Upper lobe of left lung (tissue), 4 donors: Measurements from ENCODE around the gene LRRK1.
A peak's percentile ranks its signal among the peaks of the same experiment; 100 is the strongest.

ENCODE experiments used
- EP300 ChIP-seq, 4 donors: sonication (generic); formaldehyde crosslinking; IDR thresholded peaks; one replicate each; pipeline ENCODE4 v1.5.1; 2017; ENCODE audit warnings: antibody characterized with exemption in 4 of 4, control low read depth in 2 of 4
- POLR2A ChIP-seq, 4 donors: fragments of 450-650 bp; IDR thresholded peaks; one replicate each; pipeline ENCODE4 v1.5.1; 2016 to 2017; ENCODE audit warnings: antibody characterized with exemption in 4 of 4, mild to moderate bottlenecking in 2 of 4
- POLR2AphosphoS5 ChIP-seq, 2 donors: sonication (generic); formaldehyde crosslinking; IDR thresholded peaks; one replicate each; pipeline ENCODE4 v1.5.1; 2017; ENCODE audit warnings: antibody characterized with exemption in 2 of 2
- TF ChIP-seq, protein P1 (sequence below), 6 experiments: fragments of 450-650 bp in 4 of 6; fragments of 200-600 bp in 2 of 6; sonication (generic) in 2 of 6; IDR thresholded peaks; one replicate each; pipeline ENCODE4 v1.5.1; 2016 to 2019; ENCODE audit warnings: antibody characterized with exemption in 6 of 6

DNA sequence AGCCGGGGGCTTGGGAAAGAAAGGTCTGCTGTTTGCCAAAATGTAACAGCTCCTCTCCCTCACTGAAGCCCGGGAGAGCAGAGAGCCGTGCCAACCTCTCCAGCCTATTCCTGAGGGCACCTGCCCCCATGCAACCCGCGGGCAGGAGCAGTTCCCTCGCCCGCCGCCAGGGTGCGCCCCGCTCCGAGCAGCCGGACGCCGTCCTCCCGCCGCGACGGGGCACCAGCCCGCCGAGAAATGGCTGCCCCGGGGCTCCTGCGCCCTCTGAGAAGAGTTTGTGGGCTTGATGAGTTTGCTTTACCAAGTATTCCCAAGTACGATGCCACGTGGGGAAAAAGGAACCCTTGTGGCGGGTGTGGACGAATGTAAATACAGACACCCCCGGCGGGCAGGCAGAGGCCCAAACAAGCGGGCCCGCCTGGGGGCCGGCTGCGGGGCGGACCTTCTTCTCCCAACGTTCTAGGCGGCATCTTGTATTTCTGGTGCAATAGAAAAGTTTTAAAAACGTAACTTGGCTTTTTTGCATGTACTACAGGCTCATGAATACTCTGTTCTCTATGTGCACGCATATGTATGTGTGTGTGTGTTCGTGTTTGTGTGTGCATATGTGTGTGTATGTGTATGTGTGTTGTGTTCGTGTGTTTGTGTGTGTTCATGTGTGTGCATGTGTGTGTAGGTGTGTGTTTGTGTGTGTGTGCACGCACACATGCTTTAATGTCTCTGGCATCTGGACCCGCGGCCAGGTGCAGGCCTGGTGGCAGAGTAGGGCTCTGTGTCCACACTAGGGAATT lies 169.8 kb downstream of the LRRK1 start:
- TF ChIP-seq, protein P1, sequence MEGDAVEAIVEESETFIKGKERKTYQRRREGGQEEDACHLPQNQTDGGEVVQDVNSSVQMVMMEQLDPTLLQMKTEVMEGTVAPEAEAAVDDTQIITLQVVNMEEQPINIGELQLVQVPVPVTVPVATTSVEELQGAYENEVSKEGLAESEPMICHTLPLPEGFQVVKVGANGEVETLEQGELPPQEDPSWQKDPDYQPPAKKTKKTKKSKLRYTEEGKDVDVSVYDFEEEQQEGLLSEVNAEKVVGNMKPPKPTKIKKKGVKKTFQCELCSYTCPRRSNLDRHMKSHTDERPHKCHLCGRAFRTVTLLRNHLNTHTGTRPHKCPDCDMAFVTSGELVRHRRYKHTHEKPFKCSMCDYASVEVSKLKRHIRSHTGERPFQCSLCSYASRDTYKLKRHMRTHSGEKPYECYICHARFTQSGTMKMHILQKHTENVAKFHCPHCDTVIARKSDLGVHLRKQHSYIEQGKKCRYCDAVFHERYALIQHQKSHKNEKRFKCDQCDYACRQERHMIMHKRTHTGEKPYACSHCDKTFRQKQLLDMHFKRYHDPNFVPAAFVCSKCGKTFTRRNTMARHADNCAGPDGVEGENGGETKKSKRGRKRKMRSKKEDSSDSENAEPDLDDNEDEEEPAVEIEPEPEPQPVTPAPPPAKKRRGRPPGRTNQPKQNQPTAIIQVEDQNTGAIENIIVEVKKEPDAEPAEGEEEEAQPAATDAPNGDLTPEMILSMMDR (IDR thresholded peaks at IDR 0.05), result peak; percentile 99 to 100 (median 99)
- TF ChIP-seq POLR2A (IDR thresholded peaks at IDR 0.05) (no peak), EP300 (IDR thresholded peaks at IDR 0.05) (no peak), POLR2AphosphoS5 (IDR thresholded peaks at IDR 0.05) (no peak)
